ENCODE results near the gene SHD. TPM values are rescaled to one million over a fixed set of nuclear protein-coding genes. Genes with fewer than 3 reads are reported as not detected.
"Not testable (repeated sequence)": the region's sequence is repeated elsewhere in the genome, so short reads cannot be mapped to it uniquely, and the experiment has no call there.

The SHD gene
- total and polyA plus RNA-seq, 2 of the 8 experiments (the other 6 are each of a cell fraction or from before 2014, with no cell fraction given), result 5.8 to 10.7 TPM

GRCh38 chr19:4234862-4235201 is 44.2 kb upstream of the SHD start (continued):
- TF ChIP-seq SAP30 (IDR thresholded peaks at IDR 0.05; ENCODE audit: insufficient read depth, insufficient replicate concordance, low read length) (no peak), MAX (IDR thresholded peaks at IDR 0.05) (no peak), KDM5A (IDR thresholded peaks at IDR 0.05; ENCODE audit: low read length) (no peak), TAF1 (IDR thresholded peaks at IDR 0.05; ENCODE audit: low read depth, low read length) (no peak)

- H3K27ac ChIP-seq (ENCODE audit: low read depth, low read length); H2AFZ ChIP-seq (ENCODE audit: low read length); FAIRE-seq; H4K91ac ChIP-seq (replicated peaks; ENCODE audit: insufficient read length, low read length); H2AK5ac ChIP-seq (ENCODE audit: low read depth, low read length); H3K14ac ChIP-seq (ENCODE audit: insufficient read length); CTCF ChIA-PET (ENCODE audit: partially characterized antibody); H4K20me1 ChIP-seq (replicated peaks in 1 of 2; ENCODE audit: control insufficient read depth in 1 of 2, insufficient read depth in 2 of 2, low read length in 2 of 2); H2BK12ac ChIP-seq (ENCODE audit: low read depth, low read length); H3K4ac ChIP-seq (replicated peaks; ENCODE audit: insufficient read length, low read depth, low read length); H3K36me3 ChIP-seq (ENCODE audit: control insufficient read depth in 2 of 4, insufficient read depth in 4 of 4, low read length in 3 of 4); H3K18ac ChIP-seq (ENCODE audit: extremely low read depth, low read length); H2BK120ac ChIP-seq (replicated peaks; ENCODE audit: low read depth, low read length); H3K9me3 ChIP-seq (ENCODE audit: insufficient read depth in 2 of 2, low read depth in 1 of 2, low read length in 1 of 2); H3K56ac ChIP-seq (replicated peaks; ENCODE audit: insufficient read length, low read depth, low read length); H4K8ac ChIP-seq (ENCODE audit: extremely low read depth, insufficient read depth, low read length); H3K79me2 ChIP-seq (ENCODE audit: control insufficient read depth in 1 of 2, insufficient read depth in 2 of 2, low read length in 2 of 2); H3K23me2 ChIP-seq (ENCODE audit: low read depth, low read length); H4K5ac ChIP-seq (ENCODE audit: insufficient read length, low read depth, low read length); H3K4me2 ChIP-seq (ENCODE audit: insufficient read depth in 1 of 2, low read depth in 2 of 2, low read length in 2 of 2); H3K79me1 ChIP-seq (ENCODE audit: low read depth, low read length); H3K27me3 ChIP-seq (replicated peaks in 1 of 4; ENCODE audit: control insufficient read depth in 3 of 4, extremely low read depth in 1 of 4, insufficient read depth in 3 of 4, low read length in 3 of 4); H2BK15ac ChIP-seq (ENCODE audit: low read length); H3K4me3 ChIP-seq (ENCODE audit: extremely low read depth in 1 of 4, insufficient read depth in 2 of 4, low read depth in 3 of 4, low read length in 4 of 4); H3K23ac ChIP-seq (ENCODE audit: insufficient read length); DNase-seq (ENCODE audit: low read depth in 1 of 2, low spot score in 2 of 2); H3K9ac ChIP-seq (replicated peaks in 1 of 4; ENCODE audit: extremely low read depth in 1 of 4, low read depth in 3 of 4, low read length in 3 of 4); H3K4me1 ChIP-seq (replicated peaks in 1 of 4; ENCODE audit: control insufficient read depth in 3 of 4, insufficient read depth in 4 of 4, low read length in 3 of 4); H2BK5ac ChIP-seq (ENCODE audit: low read depth, low read length); H2BK20ac ChIP-seq (ENCODE audit: low read length): not testable (repeated sequence)
- 94% methylated on average over 16 of the region's 16 CpGs; no CpG with 5 or more reads in 1 of the 2 experiments for WGBS, 2 experiments (ENCODE audit: extremely low coverage in 1 of 2, insufficient coverage in 1 of 2, insufficient read length in 1 of 2, insufficient replicate concordance in 2 of 2, low coverage in 1 of 2, low lambda C conversion rate in 2 of 2, missing lambda C conversion rate in 1 of 2)
- POLR2A ChIA-PET (ENCODE audit: partially characterized antibody), result interaction anchor here (1.0 to 1.3 kb wide), 3 partner anchors 8 to 85 kb away, joined by 3 to 4 read pairs (median 3); no protein-coding TSS in a partner anchor
Observed at GRCh38 chr19:4237510-4237909, 41.6 kb upstream of the SHD start.
